BLaER1 (cell line): Measurements from ENCODE around the gene DBF4B.

Experiments
- H3K27ac ChIP-seq: shearing (Covaris generic); formaldehyde crosslinking; 2 replicates; pipeline ENCODE4 v1.8.1; 2022
- H3K27me3 ChIP-seq: shearing (Covaris generic); formaldehyde crosslinking; 2 replicates; pipeline ENCODE4 v1.8.1; 2022
- H3K36me3 ChIP-seq: shearing (Covaris generic); formaldehyde crosslinking; 2 replicates; pipeline ENCODE4 v1.8.1; 2022
- H3K4me1 ChIP-seq: shearing (Covaris generic); formaldehyde crosslinking; 2 replicates; pipeline ENCODE4 v1.8.1; 2022
- H3K4me2 ChIP-seq: shearing (Covaris generic); formaldehyde crosslinking; 2 replicates; pipeline ENCODE4 v1.8.1; 2022
- H3K4me3 ChIP-seq: shearing (Covaris generic); formaldehyde crosslinking; 2 replicates; pipeline ENCODE4 v1.8.1; 2022
- H3K9ac ChIP-seq: shearing (Covaris generic); formaldehyde crosslinking; 2 replicates; pipeline ENCODE4 v1.8.1; 2022
- H3K9me3 ChIP-seq: shearing (Covaris generic); formaldehyde crosslinking; 2 replicates; pipeline ENCODE4 v1.8.1; 2022
- H4K20me1 ChIP-seq: shearing (Covaris generic); formaldehyde crosslinking; 2 replicates; pipeline ENCODE4 v1.8.1; 2022
- Cebpa-rat ChIP-seq: shearing (Covaris generic); IDR thresholded peaks from 2 replicates; pipeline ENCODE4 v1.8.1; 2022

The DBF4B gene

GRCh38 chr17:44768505-44769142 is 60.2 kb downstream of the DBF4B start:
- H3K27ac ChIP-seq, result 0 out of 2 replicates have a peak overlapping the region, but pooled peaks have one; percentile 2
- H3K27me3 ChIP-seq, result no peaks in the 10 kb centered on the region
- H3K4me2 ChIP-seq, result peak overlapping the region; percentile 66
- H3K9ac ChIP-seq, result no peak overlapping the region
- no peaks in the 10 kb centered on the region for H3K36me3 ChIP-seq
- H4K20me1 ChIP-seq, result no peaks in the 10 kb centered on the region
- H3K4me1 ChIP-seq, result peaks cover 50% of the 10 kb centered on the region
- no peak for TF ChIP-seq Cebpa-rat
- no peaks in the 10 kb centered on the region for H3K9me3 ChIP-seq
- H3K4me3 ChIP-seq, result no peak overlapping the region

GRCh38 chr17:44769230-44769629 is 60.8 kb downstream of the DBF4B start:
- H3K27me3 ChIP-seq, result no peaks in the 10 kb centered on the region
- H3K9ac ChIP-seq, result no peak overlapping the region
- H3K36me3 ChIP-seq, result no peaks in the 10 kb centered on the region
- H3K4me3 ChIP-seq, result no peak overlapping the region
- peak overlapping the region; percentile 2; the same call in 1 of the 2 replicates for H3K27ac ChIP-seq
- no peak for TF ChIP-seq Cebpa-rat
- peaks cover 53% of the 10 kb centered on the region for H3K4me1 ChIP-seq
- peak overlapping the region; percentile 66 for H3K4me2 ChIP-seq
- H4K20me1 ChIP-seq, result no peaks in the 10 kb centered on the region
- no peaks in the 10 kb centered on the region for H3K9me3 ChIP-seq

GRCh38 chr17:44769647-44770084 is 61.2 kb downstream of the DBF4B start:
- Histone ChIP-seq H3K4me2 (peak overlapping the region; percentile 14; the same call in 1 of the 2 replicates), H3K9me3 (no peaks in the 10 kb centered on the region), H3K27ac (no peak overlapping the region), H3K4me3 (no peak overlapping the region), H3K27me3 (no peaks in the 10 kb centered on the region), H3K36me3 (no peaks in the 10 kb centered on the region), H4K20me1 (no peaks in the 10 kb centered on the region), H3K4me1 (peaks cover 57% of the 10 kb centered on the region), H3K9ac (no peak overlapping the region)
- TF ChIP-seq Cebpa-rat, result no peak

- Histone ChIP-seq H3K36me3 (no peaks in the 10 kb centered on the region), H3K4me2 (peak overlapping the region; percentile 14; the same call in 1 of the 2 replicates), H3K27ac (no peak overlapping the region), H3K4me3 (no peak overlapping the region), H3K4me1 (peaks cover 62% of the 10 kb centered on the region), H3K9me3 (no peaks in the 10 kb centered on the region), H4K20me1 (no peaks in the 10 kb centered on the region), H3K9ac (no peak overlapping the region), H3K27me3 (no peaks in the 10 kb centered on the region)
- TF ChIP-seq Cebpa-rat, result no peak
These were observed 61.9 kb downstream of the DBF4B start for GRCh38 chr17:44770166-44770925.

- TF ChIP-seq Cebpa-rat, result no peak
- Histone ChIP-seq H3K27me3 (no peaks in the 10 kb centered on the region), H3K27ac (no peak overlapping the region), H3K4me2 (no peak overlapping the region), H3K9ac (no peak overlapping the region), H3K36me3 (no peaks in the 10 kb centered on the region), H3K4me1 (peaks cover 65% of the 10 kb centered on the region), H3K4me3 (no peak overlapping the region), H4K20me1 (no peaks in the 10 kb centered on the region), H3K9me3 (no peaks in the 10 kb centered on the region)
These were observed 64.0 kb downstream of the DBF4B start for GRCh38 chr17:44772308-44773045.

GRCh38 chr17:44773140-44773539 is 64.7 kb downstream of the DBF4B start:
- Histone ChIP-seq H3K36me3 (no peaks in the 10 kb centered on the region), H3K4me3 (no peak overlapping the region), H3K9ac (no peak overlapping the region), H3K27ac (no peak overlapping the region), H3K27me3 (no peaks in the 10 kb centered on the region), H4K20me1 (no peaks in the 10 kb centered on the region), H3K4me2 (no peak overlapping the region), H3K9me3 (no peaks in the 10 kb centered on the region), H3K4me1 (peaks cover 65% of the 10 kb centered on the region)
- TF ChIP-seq Cebpa-rat, result no peak

- no peaks in the 10 kb centered on the region for H3K36me3 ChIP-seq
- H3K4me1 ChIP-seq, result peaks cover 65% of the 10 kb centered on the region
- peak overlapping the region; percentile 76 for H3K4me3 ChIP-seq
- peak overlapping the region; percentile 100 for H3K4me2 ChIP-seq
- H3K9me3 ChIP-seq, result no peaks in the 10 kb centered on the region
- no peak for TF ChIP-seq Cebpa-rat
- peak overlapping the region; percentile 65 for H3K9ac ChIP-seq
- H3K27me3 ChIP-seq, result no peaks in the 10 kb centered on the region
- H3K27ac ChIP-seq, result no peak overlapping the region
- no peaks in the 10 kb centered on the region for H4K20me1 ChIP-seq
These were observed 66.0 kb downstream of the DBF4B start for GRCh38 chr17:44774271-44775135.

GRCh38 chr17:44775136-44775837 is 66.8 kb downstream of the DBF4B start:
- TF ChIP-seq Cebpa-rat, result no peak
- Histone ChIP-seq H3K36me3 (no peaks in the 10 kb centered on the region), H4K20me1 (no peaks in the 10 kb centered on the region), H3K27ac (no peak overlapping the region), H3K4me2 (peak overlapping the region; percentile 100), H3K9me3 (no peaks in the 10 kb centered on the region), H3K4me3 (peak overlapping the region; percentile 76), H3K9ac (peak overlapping the region; percentile 65), H3K27me3 (no peaks in the 10 kb centered on the region), H3K4me1 (peaks cover 62% of the 10 kb centered on the region)
